ENCODE results near the gene FRMD6. TPM values are rescaled to one million over a fixed set of nuclear protein-coding genes. Genes with fewer than 3 reads are reported as not detected.

The FRMD6 gene
- polyA plus RNA-seq, 1 experiment = 221 TPM

- CTCF ChIA-PET = interaction anchor here (7.3 kb wide), 1 partner anchor 493 kb away, joined by 272 read pairs; no protein-coding TSS in a partner anchor
- H3K27ac ChIP-seq (ENCODE audit: low read depth, low read length) = no peak overlapping the region
- no peaks in the 10 kb centered on the region for H3K27me3 ChIP-seq (ENCODE audit: control insufficient read depth, insufficient read depth, low read length)
- no peak for DNase-seq (ENCODE audit: low read depth, low spot score)
- peaks cover 4% of the 10 kb centered on the region; the same call in 1 of the 2 replicates for H3K9me3 ChIP-seq (ENCODE audit: control insufficient read depth, insufficient read depth, low read length)
- POLR2A ChIA-PET = interaction anchor here (0.6 kb wide), 1 partner anchor 447 kb away, joined by 5 read pairs; no protein-coding TSS in a partner anchor
- H3K4me3 ChIP-seq (ENCODE audit: low read depth, low read length) = no peak overlapping the region
- TF ChIP-seq, protein P1, sequence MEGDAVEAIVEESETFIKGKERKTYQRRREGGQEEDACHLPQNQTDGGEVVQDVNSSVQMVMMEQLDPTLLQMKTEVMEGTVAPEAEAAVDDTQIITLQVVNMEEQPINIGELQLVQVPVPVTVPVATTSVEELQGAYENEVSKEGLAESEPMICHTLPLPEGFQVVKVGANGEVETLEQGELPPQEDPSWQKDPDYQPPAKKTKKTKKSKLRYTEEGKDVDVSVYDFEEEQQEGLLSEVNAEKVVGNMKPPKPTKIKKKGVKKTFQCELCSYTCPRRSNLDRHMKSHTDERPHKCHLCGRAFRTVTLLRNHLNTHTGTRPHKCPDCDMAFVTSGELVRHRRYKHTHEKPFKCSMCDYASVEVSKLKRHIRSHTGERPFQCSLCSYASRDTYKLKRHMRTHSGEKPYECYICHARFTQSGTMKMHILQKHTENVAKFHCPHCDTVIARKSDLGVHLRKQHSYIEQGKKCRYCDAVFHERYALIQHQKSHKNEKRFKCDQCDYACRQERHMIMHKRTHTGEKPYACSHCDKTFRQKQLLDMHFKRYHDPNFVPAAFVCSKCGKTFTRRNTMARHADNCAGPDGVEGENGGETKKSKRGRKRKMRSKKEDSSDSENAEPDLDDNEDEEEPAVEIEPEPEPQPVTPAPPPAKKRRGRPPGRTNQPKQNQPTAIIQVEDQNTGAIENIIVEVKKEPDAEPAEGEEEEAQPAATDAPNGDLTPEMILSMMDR (IDR thresholded peaks at IDR 0.05; ENCODE audit: low read depth, low read length) = no peak
Observed at GRCh38 chr14:51774209-51774608, 122.5 kb downstream of the FRMD6 start.

GRCh38 chr14:51776102-51776894 lies 124.6 kb downstream of the FRMD6 start:
- peaks cover 4% of the 10 kb centered on the region; the same call in 1 of the 2 replicates for H3K9me3 ChIP-seq (ENCODE audit: control insufficient read depth, insufficient read depth, low read length)
- ChIA-PET CTCF (interaction anchor here (0.6 to 7.3 kb wide), 22 partner anchors 8 to 557 kb away, joined by 3 to 272 read pairs (median 4); partner anchors contain the start of gene FRMD6), POLR2A (interaction anchor here (0.9 to 1.4 kb wide), 2 partner anchors 124 to 493 kb away, joined by 3 to 6 read pairs; partner anchors contain the start of gene FRMD6)
- H3K27me3 ChIP-seq (ENCODE audit: control insufficient read depth, insufficient read depth, low read length) = no peaks in the 10 kb centered on the region
- no peak overlapping the region for H3K4me3 ChIP-seq (ENCODE audit: low read depth, low read length)
- H3K27ac ChIP-seq (ENCODE audit: low read depth, low read length) = no peak overlapping the region
- TF ChIP-seq, protein P1 (IDR thresholded peaks at IDR 0.05; ENCODE audit: low read depth, low read length) = peak; percentile 76
- peak; percentile 20 for DNase-seq (ENCODE audit: low read depth, low spot score)

- Histone ChIP-seq H3K9me3 (ENCODE audit: control insufficient read depth, insufficient read depth, low read length) (no peaks in the 10 kb centered on the region), H3K27me3 (ENCODE audit: control insufficient read depth, insufficient read depth, low read length) (no peaks in the 10 kb centered on the region), H3K4me3 (ENCODE audit: low read depth, low read length) (peak overlapping the region; percentile 31; the same call in 1 of the 2 replicates), H3K27ac (ENCODE audit: low read depth, low read length) (no peak overlapping the region)
- CTCF ChIA-PET = interaction anchor here (0.5 to 7.3 kb wide), 31 partner anchors 8 to 821 kb away, joined by 3 to 272 read pairs (median 4); partner anchors contain the start of genes FRMD6 and TMX1
- peak; percentile 24 for DNase-seq (ENCODE audit: low read depth, low spot score)
- POLR2A ChIA-PET = no interaction called here
- TF ChIP-seq, protein P1 (IDR thresholded peaks at IDR 0.05; ENCODE audit: low read depth, low read length) = peak; percentile 71
Observed at GRCh38 chr14:51780006-51780692, 128.4 kb downstream of the FRMD6 start.

Small RNA genes lying within 50 kb of the gene (small RNA-seq; reads per million reads assigned to genes)
- not detected for gene OR7E159P (ENCODE audit: insufficient read length, low read depth)
- not detected for gene RNA5SP385 (ENCODE audit: insufficient read length, low read depth)
- not detected for gene RNU6-301P (ENCODE audit: insufficient read length, low read depth)

Other genes with a start within 250 kb of the FRMD6 start
- gene GNG2, start 208.7 kb downstream of the FRMD6 start, polyA plus RNA-seq (2011; rRNA removed) = 59.3 and 83.9 TPM in 2 replicates

All from AG04450 (cell line).